ENCODE measurements around the gene CTTNBP2.
"Not testable (repeated sequence)": the region's sequence is repeated elsewhere in the genome, so short reads cannot be mapped to it uniquely, and the experiment has no call there.

The CTTNBP2 gene

DNA sequence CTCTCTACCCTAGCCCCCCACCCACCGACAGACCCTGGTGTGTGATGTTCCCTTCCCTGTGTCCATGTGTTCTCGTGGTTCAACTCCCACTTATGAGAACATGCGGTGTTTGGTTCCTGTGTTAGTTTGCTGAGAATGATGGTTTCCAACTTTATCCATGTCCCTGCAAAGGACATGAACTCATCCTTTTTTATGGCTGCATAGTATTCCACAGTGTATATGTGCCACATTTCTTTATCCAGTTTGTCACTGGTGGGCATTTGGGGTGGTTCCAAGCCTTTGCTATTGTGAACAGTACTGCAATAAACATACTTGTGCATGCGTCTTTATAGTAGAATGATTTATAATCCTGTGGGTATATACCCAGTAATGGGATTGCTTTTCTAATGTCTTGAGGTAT lies 165.1 kb downstream of the CTTNBP2 start:
- not testable (repeated sequence) for H3K27me3 ChIP-seq (replicated peaks; ENCODE audit: control insufficient read depth, insufficient read depth, low read length, poor library complexity, severe bottlenecking); H3K4me3 ChIP-seq (ENCODE audit: insufficient read depth, low read depth, low read length, poor library complexity, severe bottlenecking); H3K4me1 ChIP-seq (ENCODE audit: control insufficient read depth, insufficient read depth, low read length, poor library complexity, severe bottlenecking); H3K9me3 ChIP-seq (ENCODE audit: control insufficient read depth, low read length); H3K36me3 ChIP-seq (ENCODE audit: control insufficient read depth, insufficient read depth, low read length); H3K27ac ChIP-seq (ENCODE audit: insufficient read depth, low read length, poor library complexity, severe bottlenecking); DNase-seq

DNA sequence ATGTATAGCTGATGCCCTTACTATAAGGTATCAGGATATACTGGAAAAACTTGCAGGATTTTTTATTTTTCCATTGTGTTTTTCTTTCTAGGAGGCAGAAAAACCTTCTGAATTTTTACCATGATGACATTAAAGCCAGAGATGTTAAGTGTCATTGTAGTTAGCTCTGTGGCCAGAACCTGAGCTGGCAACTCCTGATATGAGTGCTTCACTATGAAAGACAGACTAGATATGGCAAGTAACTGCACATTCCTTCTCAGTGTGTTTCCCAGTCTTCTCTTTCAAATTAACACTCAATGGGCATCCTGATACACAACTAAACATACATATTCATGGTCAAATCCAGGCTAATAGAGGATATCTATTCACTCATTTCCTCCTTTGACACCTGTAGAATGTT lies 166.2 kb downstream of the CTTNBP2 start:
- H3K4me1 ChIP-seq (ENCODE audit: control insufficient read depth, insufficient read depth, low read length, poor library complexity, severe bottlenecking): no peaks in the 10 kb centered on the region
- H3K36me3 ChIP-seq (ENCODE audit: control insufficient read depth, insufficient read depth, low read length): no peaks in the 10 kb centered on the region
- H3K9me3 ChIP-seq (ENCODE audit: control insufficient read depth, low read length): no peaks in the 10 kb centered on the region
- DNase-seq: no peak
- no peaks in the 10 kb centered on the region for H3K27me3 ChIP-seq (replicated peaks; ENCODE audit: control insufficient read depth, insufficient read depth, low read length, poor library complexity, severe bottlenecking)
- no peak overlapping the region for H3K4me3 ChIP-seq (ENCODE audit: insufficient read depth, low read depth, low read length, poor library complexity, severe bottlenecking)
- no peak overlapping the region for H3K27ac ChIP-seq (ENCODE audit: insufficient read depth, low read length, poor library complexity, severe bottlenecking)

DNA sequence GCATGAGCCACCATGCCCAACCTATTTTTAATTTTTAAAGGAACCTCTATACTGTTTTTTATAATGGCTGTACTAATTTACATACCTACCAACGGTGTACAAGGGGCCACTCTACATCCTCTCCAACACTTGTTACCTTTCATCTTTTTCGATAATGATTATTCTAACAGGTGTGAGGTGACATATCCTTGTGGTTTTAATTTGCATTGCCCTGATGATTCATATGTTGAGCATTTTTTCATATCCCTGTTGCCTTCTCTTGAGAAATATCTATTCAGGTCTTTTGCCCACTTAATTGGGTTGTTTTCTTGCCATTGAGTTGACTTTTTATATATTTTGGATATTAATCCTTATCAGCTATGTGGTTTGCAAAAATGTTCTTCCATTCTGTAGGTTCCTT lies 167.0 kb downstream of the CTTNBP2 start:
- H3K36me3 ChIP-seq (ENCODE audit: control insufficient read depth, insufficient read depth, low read length): no peaks in the 10 kb centered on the region
- H3K4me1 ChIP-seq (ENCODE audit: control insufficient read depth, insufficient read depth, low read length, poor library complexity, severe bottlenecking): no peaks in the 10 kb centered on the region
- DNase-seq: no peak
- no peak overlapping the region for H3K27ac ChIP-seq (ENCODE audit: insufficient read depth, low read length, poor library complexity, severe bottlenecking)
- no peak overlapping the region for H3K4me3 ChIP-seq (ENCODE audit: insufficient read depth, low read depth, low read length, poor library complexity, severe bottlenecking)
- H3K27me3 ChIP-seq (replicated peaks; ENCODE audit: control insufficient read depth, insufficient read depth, low read length, poor library complexity, severe bottlenecking): no peaks in the 10 kb centered on the region
- no peaks in the 10 kb centered on the region for H3K9me3 ChIP-seq (ENCODE audit: control insufficient read depth, low read length)

DNA sequence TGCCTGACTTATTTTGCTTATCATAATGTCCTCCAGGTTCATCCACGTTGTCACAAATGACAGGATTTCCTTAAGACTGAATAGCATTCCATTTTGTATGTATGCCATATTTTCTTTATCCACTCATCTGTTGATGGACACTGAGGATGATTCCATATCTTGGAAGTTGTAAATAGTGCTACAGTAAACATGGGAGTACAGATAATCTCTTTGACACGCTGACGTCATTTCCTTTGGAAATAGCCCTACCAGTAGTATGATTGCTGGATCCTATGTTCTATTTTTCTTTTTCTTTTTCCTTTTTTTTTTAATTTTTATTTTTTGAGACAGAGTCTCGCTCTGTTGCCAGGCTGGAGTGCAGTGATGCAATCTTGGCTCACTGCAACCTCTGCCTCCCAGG lies 167.6 kb downstream of the CTTNBP2 start:
- no peaks in the 10 kb centered on the region for H3K4me1 ChIP-seq (ENCODE audit: control insufficient read depth, insufficient read depth, low read length, poor library complexity, severe bottlenecking)
- H3K36me3 ChIP-seq (ENCODE audit: control insufficient read depth, insufficient read depth, low read length): no peaks in the 10 kb centered on the region
- no peaks in the 10 kb centered on the region for H3K27me3 ChIP-seq (replicated peaks; ENCODE audit: control insufficient read depth, insufficient read depth, low read length, poor library complexity, severe bottlenecking)
- no peak for DNase-seq
- H3K27ac ChIP-seq (ENCODE audit: insufficient read depth, low read length, poor library complexity, severe bottlenecking): no peak overlapping the region
- H3K4me3 ChIP-seq (ENCODE audit: insufficient read depth, low read depth, low read length, poor library complexity, severe bottlenecking): no peak overlapping the region
- H3K9me3 ChIP-seq (ENCODE audit: control insufficient read depth, low read length): no peaks in the 10 kb centered on the region

DNA sequence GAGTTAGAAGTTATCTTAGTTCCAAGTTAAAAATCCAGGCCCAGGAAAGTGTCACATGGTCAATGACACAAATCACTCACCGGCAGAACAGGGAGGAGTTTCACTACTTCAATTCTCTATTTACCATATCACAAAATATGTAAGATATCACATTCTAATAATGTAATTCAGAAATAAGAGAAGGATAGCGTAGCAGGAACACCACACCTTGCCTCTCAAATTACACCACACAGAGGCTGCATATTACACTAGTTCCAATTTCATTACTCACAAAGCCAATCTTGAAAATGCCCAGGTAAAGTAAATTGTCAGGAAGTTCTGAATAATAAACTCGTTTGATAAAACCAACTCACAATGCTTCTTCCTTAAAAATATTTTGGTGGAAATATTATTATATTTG lies 169.2 kb downstream of the CTTNBP2 start:
- Histone ChIP-seq H3K27ac (ENCODE audit: insufficient read depth, low read length, poor library complexity, severe bottlenecking) (no peak overlapping the region), H3K4me1 (ENCODE audit: control insufficient read depth, insufficient read depth, low read length, poor library complexity, severe bottlenecking) (no peaks in the 10 kb centered on the region), H3K9me3 (ENCODE audit: control insufficient read depth, low read length) (no peaks in the 10 kb centered on the region), H3K36me3 (ENCODE audit: control insufficient read depth, insufficient read depth, low read length) (no peaks in the 10 kb centered on the region), H3K4me3 (ENCODE audit: insufficient read depth, low read depth, low read length, poor library complexity, severe bottlenecking) (no peak overlapping the region), H3K27me3 (replicated peaks; ENCODE audit: control insufficient read depth, insufficient read depth, low read length, poor library complexity, severe bottlenecking) (no peaks in the 10 kb centered on the region)
- no peak for DNase-seq

DNA sequence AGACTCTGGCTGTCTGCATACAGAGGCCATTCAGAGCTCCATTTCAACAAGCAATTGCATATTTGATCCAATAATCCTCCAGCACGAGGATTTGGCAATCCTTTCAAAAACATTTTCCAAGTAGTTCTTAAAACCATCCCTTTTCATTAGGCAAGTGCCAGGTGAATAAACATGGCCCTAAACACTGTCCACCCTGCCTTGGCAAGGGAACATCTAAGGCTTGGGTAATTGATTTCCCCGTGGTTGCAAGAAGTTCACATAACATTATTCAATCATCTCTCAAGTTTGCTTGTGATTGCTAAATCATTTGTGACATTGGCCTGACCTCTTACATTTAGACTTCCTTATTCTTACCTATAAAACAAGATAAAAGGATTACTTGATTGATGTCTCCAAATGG lies 175.2 kb downstream of the CTTNBP2 start:
- no peak overlapping the region for H3K4me3 ChIP-seq (ENCODE audit: insufficient read depth, low read depth, low read length, poor library complexity, severe bottlenecking)
- no peaks in the 10 kb centered on the region for H3K9me3 ChIP-seq (ENCODE audit: control insufficient read depth, low read length)
- H3K4me1 ChIP-seq (ENCODE audit: control insufficient read depth, insufficient read depth, low read length, poor library complexity, severe bottlenecking): no peaks in the 10 kb centered on the region
- H3K36me3 ChIP-seq (ENCODE audit: control insufficient read depth, insufficient read depth, low read length): no peaks in the 10 kb centered on the region
- H3K27me3 ChIP-seq (replicated peaks; ENCODE audit: control insufficient read depth, insufficient read depth, low read length, poor library complexity, severe bottlenecking): no peaks in the 10 kb centered on the region
- DNase-seq: no peak
- no peak overlapping the region for H3K27ac ChIP-seq (ENCODE audit: insufficient read depth, low read length, poor library complexity, severe bottlenecking)

DNA sequence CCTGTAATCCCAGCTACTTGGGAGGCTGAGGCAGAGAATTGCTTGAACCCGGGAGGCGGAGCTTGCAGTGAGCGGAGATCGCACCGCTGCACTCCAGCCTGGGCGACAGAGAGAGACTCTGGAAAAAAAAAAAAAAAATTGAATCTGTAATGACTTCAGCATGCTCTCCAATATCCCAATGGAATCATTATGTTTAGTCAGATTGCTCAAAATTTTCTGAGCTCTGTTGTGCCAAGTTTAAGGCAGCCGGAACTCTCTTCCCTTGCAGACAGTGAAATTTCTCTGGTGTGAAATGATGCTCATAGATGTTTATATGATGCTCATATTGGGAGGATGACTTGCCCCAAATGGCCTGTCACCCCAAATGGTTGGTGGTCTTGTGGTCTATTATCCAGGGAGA lies 180.9 kb downstream of the CTTNBP2 start:
- H3K4me1 ChIP-seq (ENCODE audit: control insufficient read depth, insufficient read depth, low read length, poor library complexity, severe bottlenecking): no peaks in the 10 kb centered on the region
- H3K4me3 ChIP-seq (ENCODE audit: insufficient read depth, low read depth, low read length, poor library complexity, severe bottlenecking): no peak overlapping the region
- no peaks in the 10 kb centered on the region for H3K36me3 ChIP-seq (ENCODE audit: control insufficient read depth, insufficient read depth, low read length)
- no peak for DNase-seq
- H3K9me3 ChIP-seq (ENCODE audit: control insufficient read depth, low read length): no peaks in the 10 kb centered on the region
- no peak overlapping the region for H3K27ac ChIP-seq (ENCODE audit: insufficient read depth, low read length, poor library complexity, severe bottlenecking)
- H3K27me3 ChIP-seq (replicated peaks; ENCODE audit: control insufficient read depth, insufficient read depth, low read length, poor library complexity, severe bottlenecking): no peaks in the 10 kb centered on the region

DNA sequence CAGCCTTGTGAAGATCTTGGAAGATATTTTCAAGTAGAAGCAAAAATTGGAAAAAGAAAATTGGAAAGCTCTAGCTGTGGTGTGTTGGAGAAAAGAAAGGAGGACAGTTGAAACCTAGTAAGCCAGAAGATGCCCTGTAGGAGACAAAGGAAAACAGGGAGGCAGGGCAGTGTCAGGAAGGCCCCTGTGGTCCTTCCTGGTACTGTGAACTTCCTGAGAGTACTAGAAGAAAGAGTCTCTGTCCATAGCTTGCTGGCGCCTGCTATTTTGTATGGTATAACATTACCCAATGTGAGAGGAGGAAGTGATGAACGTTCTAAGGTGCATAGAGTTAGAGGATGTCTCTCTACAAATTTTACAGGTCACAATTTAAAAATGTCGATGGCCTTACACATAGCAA lies 183.1 kb downstream of the CTTNBP2 start:
- no peak for DNase-seq
- Histone ChIP-seq H3K36me3 (ENCODE audit: control insufficient read depth, insufficient read depth, low read length) (no peaks in the 10 kb centered on the region), H3K9me3 (ENCODE audit: control insufficient read depth, low read length) (no peaks in the 10 kb centered on the region), H3K27ac (ENCODE audit: insufficient read depth, low read length, poor library complexity, severe bottlenecking) (no peak overlapping the region), H3K27me3 (replicated peaks; ENCODE audit: control insufficient read depth, insufficient read depth, low read length, poor library complexity, severe bottlenecking) (no peaks in the 10 kb centered on the region), H3K4me3 (ENCODE audit: insufficient read depth, low read depth, low read length, poor library complexity, severe bottlenecking) (no peak overlapping the region), H3K4me1 (ENCODE audit: control insufficient read depth, insufficient read depth, low read length, poor library complexity, severe bottlenecking) (no peaks in the 10 kb centered on the region)

DNA sequence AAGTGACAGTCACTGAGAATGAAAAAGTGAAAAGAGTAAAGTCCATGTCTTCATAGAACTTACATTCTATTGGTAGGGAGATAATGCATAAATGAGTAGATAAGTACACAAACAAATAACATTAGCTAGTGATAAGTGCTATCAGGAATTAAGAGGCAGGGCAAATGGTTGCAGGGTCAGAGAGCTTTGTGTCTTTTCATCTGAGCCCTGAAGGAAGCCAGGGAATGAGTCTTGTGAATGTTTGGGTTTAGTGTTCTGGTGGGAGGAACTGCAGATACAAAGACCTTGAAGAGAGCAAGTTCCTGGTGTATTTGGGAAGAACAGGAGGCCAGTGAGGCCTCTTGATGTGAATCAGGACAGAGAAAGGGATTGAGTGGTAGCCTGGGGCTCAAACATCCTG lies 183.8 kb downstream of the CTTNBP2 start:
- no peaks in the 10 kb centered on the region for H3K9me3 ChIP-seq (ENCODE audit: control insufficient read depth, low read length)
- no peaks in the 10 kb centered on the region for H3K27me3 ChIP-seq (replicated peaks; ENCODE audit: control insufficient read depth, insufficient read depth, low read length, poor library complexity, severe bottlenecking)
- DNase-seq: no peak
- H3K27ac ChIP-seq (ENCODE audit: insufficient read depth, low read length, poor library complexity, severe bottlenecking): no peak overlapping the region
- no peak overlapping the region for H3K4me3 ChIP-seq (ENCODE audit: insufficient read depth, low read depth, low read length, poor library complexity, severe bottlenecking)
- H3K4me1 ChIP-seq (ENCODE audit: control insufficient read depth, insufficient read depth, low read length, poor library complexity, severe bottlenecking): no peaks in the 10 kb centered on the region
- no peaks in the 10 kb centered on the region for H3K36me3 ChIP-seq (ENCODE audit: control insufficient read depth, insufficient read depth, low read length)

DNA sequence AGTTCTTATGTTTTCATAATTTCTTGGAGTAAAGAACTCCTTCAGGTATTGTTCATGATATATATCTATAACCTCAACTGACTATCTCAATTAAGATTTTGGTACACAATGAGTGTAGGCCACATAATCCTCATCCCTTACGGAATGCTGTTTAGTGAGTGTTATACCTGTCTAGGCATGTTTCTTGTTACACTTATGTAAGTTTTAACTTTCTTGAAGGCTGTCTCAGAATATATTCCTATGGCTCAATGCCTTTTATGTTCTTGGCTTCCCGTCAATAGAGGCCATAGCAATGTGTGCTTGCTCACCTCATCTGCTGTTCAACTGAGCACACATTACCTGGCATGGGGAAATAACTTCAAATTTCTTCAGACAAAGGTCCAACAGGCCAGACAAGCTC lies 185.1 kb downstream of the CTTNBP2 start:
- Histone ChIP-seq H3K4me1 (ENCODE audit: control insufficient read depth, insufficient read depth, low read length, poor library complexity, severe bottlenecking) (no peaks in the 10 kb centered on the region), H3K27ac (ENCODE audit: insufficient read depth, low read length, poor library complexity, severe bottlenecking) (no peak overlapping the region), H3K4me3 (ENCODE audit: insufficient read depth, low read depth, low read length, poor library complexity, severe bottlenecking) (no peak overlapping the region), H3K36me3 (ENCODE audit: control insufficient read depth, insufficient read depth, low read length) (no peaks in the 10 kb centered on the region), H3K27me3 (replicated peaks; ENCODE audit: control insufficient read depth, insufficient read depth, low read length, poor library complexity, severe bottlenecking) (no peaks in the 10 kb centered on the region), H3K9me3 (ENCODE audit: control insufficient read depth, low read length) (no peaks in the 10 kb centered on the region)
- no peak for DNase-seq

DNA sequence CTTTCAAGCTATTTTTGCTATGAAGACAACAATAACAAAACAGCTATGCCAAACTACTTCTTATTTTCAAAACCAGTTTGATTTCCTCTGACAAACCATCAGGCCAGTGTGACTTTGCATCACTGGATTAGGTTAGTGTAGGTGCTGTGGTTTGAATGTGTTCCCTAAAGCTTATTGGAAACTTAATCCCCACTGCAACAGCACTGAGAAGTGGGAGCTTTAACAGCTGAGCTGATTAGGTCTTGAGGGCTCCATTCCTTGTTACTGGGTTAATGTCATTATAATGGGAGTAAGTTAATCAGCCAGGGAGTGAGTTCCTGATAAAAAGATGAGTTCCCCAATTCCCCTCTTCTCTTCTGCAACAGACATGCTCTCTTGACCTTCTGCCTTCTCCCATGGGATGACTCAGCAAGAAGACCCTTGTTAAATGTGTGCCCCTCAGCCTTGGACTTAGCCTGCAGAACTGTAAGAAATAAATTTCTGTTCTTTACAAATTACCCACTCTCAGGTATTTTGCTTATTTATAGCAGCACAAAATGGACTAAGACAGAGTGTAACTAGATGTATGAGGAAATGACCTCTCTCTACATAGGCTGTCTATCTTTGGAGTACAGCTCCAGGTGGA lies 186.8 kb downstream of the CTTNBP2 start:
- no peak for DNase-seq
- H3K4me1 ChIP-seq (ENCODE audit: control insufficient read depth, insufficient read depth, low read length, poor library complexity, severe bottlenecking): no peaks in the 10 kb centered on the region
- no peaks in the 10 kb centered on the region for H3K27me3 ChIP-seq (replicated peaks; ENCODE audit: control insufficient read depth, insufficient read depth, low read length, poor library complexity, severe bottlenecking)
- H3K27ac ChIP-seq (ENCODE audit: insufficient read depth, low read length, poor library complexity, severe bottlenecking): no peak overlapping the region
- no peaks in the 10 kb centered on the region for H3K36me3 ChIP-seq (ENCODE audit: control insufficient read depth, insufficient read depth, low read length)
- H3K9me3 ChIP-seq (ENCODE audit: control insufficient read depth, low read length): no peaks in the 10 kb centered on the region
- no peak overlapping the region for H3K4me3 ChIP-seq (ENCODE audit: insufficient read depth, low read depth, low read length, poor library complexity, severe bottlenecking)

Data from effector memory CD4-positive, alpha-beta T cell (primary cell).